Activated T-helper 17 cell treated with anti-CD3 and anti-CD28 coated beads, Interleukin-2, amount 50 U/mL, for 72 hours (primary cell): ENCODE measurements around the gene FAM110D. TPM values are rescaled to one million over a fixed set of nuclear protein-coding genes. Genes with fewer than 3 reads are reported as not detected.

ENCODE experiments used
- ATAC-seq: fragments of 150-1000 bp; cut with Tn5 transposase; replicated peaks from 2 replicates; pipeline ENCODE4 v1.10.0; 2021; ENCODE audit warnings: mild to moderate bottlenecking, moderate library complexity
- H3K27ac Mint-ChIP-seq: one replicate; pipeline ENCODE4 v1.8.0; 2022; ENCODE audit warnings: mixed read lengths
- H3K27me3 Mint-ChIP-seq: one replicate; pipeline ENCODE4 v1.8.0; 2022; ENCODE audit warnings: mixed read lengths
- H3K36me3 Mint-ChIP-seq: one replicate; pipeline ENCODE4 v1.8.0; 2022; ENCODE audit warnings: low read depth, mild to moderate bottlenecking, mixed read lengths
- H3K4me1 Mint-ChIP-seq: one replicate; pipeline ENCODE4 v1.8.0; 2022; ENCODE audit warnings: mixed read lengths
- H3K4me3 Mint-ChIP-seq: one replicate; pipeline ENCODE4 v1.8.0; 2022; ENCODE audit warnings: mild to moderate bottlenecking, mixed read lengths
- H3K9me3 Mint-ChIP-seq: one replicate; pipeline ENCODE4 v1.8.0; 2022; ENCODE audit warnings: mixed read lengths
- total RNA-seq, 2 donors: library from RNA; stranded (reverse); gene quantifications; one replicate each; pipeline ENCODE4 v1.2.3, GENCODE V29; 2022

Gene FAM110D
- total RNA-seq, 2 donors from 2014 or later, result not detected

DNA sequence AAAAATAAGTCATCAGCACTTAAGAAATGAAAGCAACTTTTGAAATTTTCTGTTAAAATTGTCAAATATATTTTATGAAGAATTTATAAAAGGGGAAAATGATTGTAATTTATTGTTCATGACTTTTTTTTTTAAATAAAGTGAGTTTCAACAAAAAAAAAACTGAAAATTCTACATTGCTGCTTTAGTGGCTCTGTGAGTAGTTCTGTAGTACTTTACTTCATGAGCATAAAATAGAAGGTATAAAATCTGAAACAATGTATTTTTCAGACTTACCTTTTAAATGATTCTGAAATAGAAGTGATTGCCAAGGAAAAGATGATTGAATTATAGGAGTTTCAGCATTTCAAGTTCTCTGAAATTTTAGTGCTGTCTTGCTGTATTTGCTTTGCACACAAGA lies 33.5 kb upstream of the FAM110D start:
- Mint-ChIP-seq H3K36me3 (peaks cover 14% of the 10 kb centered on the region), H3K27ac (peak overlapping the region; percentile 93), H3K4me1 (peaks cover 21% of the 10 kb centered on the region), H3K4me3 (peak overlapping the region; percentile 77), H3K9me3 (no peaks in the 10 kb centered on the region), H3K27me3 (no peaks in the 10 kb centered on the region)
- no peak for ATAC-seq

- H3K27ac Mint-ChIP-seq, result peak overlapping the region; percentile 93
- no peaks in the 10 kb centered on the region for H3K9me3 Mint-ChIP-seq
- H3K27me3 Mint-ChIP-seq, result no peaks in the 10 kb centered on the region
- peaks cover 13% of the 10 kb centered on the region for H3K36me3 Mint-ChIP-seq
- peak overlapping the region; percentile 77 for H3K4me3 Mint-ChIP-seq
- peaks cover 21% of the 10 kb centered on the region for H3K4me1 Mint-ChIP-seq
- no peak for ATAC-seq
These were observed 32.9 kb upstream of the FAM110D start for GRCh38 chr1:26125946-26126320.

DNA sequence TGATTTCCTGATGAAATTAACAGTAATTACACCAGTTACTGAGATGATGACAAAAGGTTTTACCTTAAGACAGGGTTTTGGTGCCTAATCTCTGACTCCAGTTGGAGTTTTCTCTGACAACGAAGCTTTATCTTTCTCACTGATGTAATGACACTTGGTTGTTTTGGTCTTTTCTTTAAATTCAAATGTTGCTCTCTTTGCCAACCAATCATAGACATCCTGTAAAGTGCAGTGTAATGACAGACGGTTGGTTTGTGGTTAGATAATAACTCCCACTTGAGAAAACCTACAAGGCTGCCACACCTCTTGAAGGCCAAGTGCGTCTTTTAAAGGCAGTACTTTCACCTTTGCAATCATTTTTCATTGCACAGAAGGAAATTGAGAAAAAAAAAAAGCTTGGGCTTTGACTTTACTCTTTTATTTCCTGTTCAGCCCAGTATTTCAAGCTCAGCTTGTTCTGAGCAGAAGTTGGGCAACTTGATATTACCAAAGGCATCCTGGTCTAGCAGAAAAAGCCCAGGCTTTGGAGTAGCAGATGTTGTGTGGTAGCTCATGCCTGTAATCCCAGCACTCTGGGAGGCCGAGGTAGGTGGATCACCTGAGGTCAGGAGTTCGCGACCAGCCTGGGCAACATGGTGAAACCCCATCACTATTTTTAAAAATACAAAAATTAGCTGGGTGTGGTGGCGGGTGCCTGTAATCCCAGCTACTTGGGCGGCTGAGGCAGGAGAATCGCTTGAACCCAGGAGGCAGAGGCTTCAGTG lies 32.4 kb upstream of the FAM110D start:
- Mint-ChIP-seq H3K4me3 (peak overlapping the region; percentile 77), H3K4me1 (peaks cover 21% of the 10 kb centered on the region), H3K9me3 (no peaks in the 10 kb centered on the region), H3K36me3 (peaks cover 12% of the 10 kb centered on the region), H3K27ac (peak overlapping the region; percentile 93), H3K27me3 (no peaks in the 10 kb centered on the region)
- ATAC-seq, result peak; percentile 84

- H3K36me3 Mint-ChIP-seq, result peaks cover 2% of the 10 kb centered on the region
- H3K27me3 Mint-ChIP-seq, result no peaks in the 10 kb centered on the region
- H3K9me3 Mint-ChIP-seq, result no peaks in the 10 kb centered on the region
- H3K4me1 Mint-ChIP-seq, result peaks cover 21% of the 10 kb centered on the region
- H3K4me3 Mint-ChIP-seq, result peak overlapping the region; percentile 77
- peak overlapping the region; percentile 93 for H3K27ac Mint-ChIP-seq
- peak; percentile 13 for ATAC-seq
These were observed 31.4 kb upstream of the FAM110D start for GRCh38 chr1:26127235-26128163.

DNA sequence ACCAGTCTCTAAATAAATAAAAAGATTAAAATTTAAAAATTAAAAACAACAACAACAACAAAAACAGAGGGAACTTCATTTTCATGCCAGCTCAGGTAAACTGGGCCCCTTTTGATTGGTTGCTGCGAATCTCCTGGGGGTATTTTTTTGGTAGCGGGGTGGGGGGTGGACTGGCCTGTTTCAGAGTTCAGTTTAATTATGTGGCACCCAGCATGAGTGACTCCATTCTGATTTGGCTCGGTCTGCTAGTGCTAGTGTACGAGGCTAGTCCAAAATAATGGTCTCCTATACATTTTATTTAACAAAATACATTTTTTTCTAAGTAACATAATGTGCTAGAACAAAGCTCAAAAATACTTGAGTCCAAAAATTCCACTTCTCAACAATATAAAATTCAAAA lies 29.1 kb upstream of the FAM110D start:
- no peaks in the 10 kb centered on the region for H3K36me3 Mint-ChIP-seq
- ATAC-seq, result no peak
- H3K9me3 Mint-ChIP-seq, result no peaks in the 10 kb centered on the region
- H3K4me1 Mint-ChIP-seq, result peaks cover 17% of the 10 kb centered on the region
- no peak overlapping the region for H3K4me3 Mint-ChIP-seq
- H3K27me3 Mint-ChIP-seq, result no peaks in the 10 kb centered on the region
- H3K27ac Mint-ChIP-seq, result no peak overlapping the region

GRCh38 chr1:26130695-26131094 lies 28.2 kb upstream of the FAM110D start:
- ATAC-seq, result no peak
- H3K27me3 Mint-ChIP-seq, result no peaks in the 10 kb centered on the region

DNA sequence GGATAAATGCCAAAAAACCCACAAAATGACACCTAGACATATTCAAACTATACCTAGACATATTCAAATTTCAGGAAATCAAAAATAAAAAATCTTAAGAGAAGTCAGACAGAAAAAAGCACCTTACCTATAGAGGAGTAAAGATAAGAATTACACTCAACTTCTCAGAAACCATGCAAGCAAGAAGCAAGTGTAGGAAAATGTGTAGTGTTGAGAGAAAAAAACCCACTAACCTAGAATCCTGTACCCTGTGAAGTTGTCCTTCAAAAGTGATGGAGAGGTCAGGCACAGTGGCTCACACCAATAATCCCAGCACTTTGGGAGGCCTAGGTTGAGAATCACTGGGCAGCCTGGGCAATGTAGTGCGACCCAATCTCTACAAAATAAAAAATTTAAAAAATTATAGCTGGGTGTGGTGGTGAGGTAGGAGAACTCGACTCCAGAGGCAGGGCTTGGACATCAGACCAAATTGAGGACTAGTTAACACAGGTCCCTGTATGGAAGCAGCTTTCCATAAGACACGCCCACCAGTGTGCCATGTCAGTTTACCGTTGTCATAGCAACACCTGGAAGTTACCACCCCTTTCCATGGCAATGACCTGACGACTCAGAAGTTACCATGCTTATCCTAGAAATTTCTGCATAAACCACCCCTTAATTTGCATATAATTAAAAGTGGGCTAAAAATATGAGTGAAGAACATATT lies 26.6 kb upstream of the FAM110D start:
- no peaks in the 10 kb centered on the region for H3K9me3 Mint-ChIP-seq
- ATAC-seq, result no peak
- H3K36me3 Mint-ChIP-seq, result no peaks in the 10 kb centered on the region
- no peak overlapping the region for H3K4me3 Mint-ChIP-seq
- H3K27me3 Mint-ChIP-seq, result no peaks in the 10 kb centered on the region
- peaks cover 8% of the 10 kb centered on the region for H3K4me1 Mint-ChIP-seq
- H3K27ac Mint-ChIP-seq, result no peak overlapping the region

More at GRCh38 chr1:26130695-26131094, 28.2 kb upstream of the FAM110D start:
- no peak overlapping the region for H3K27ac Mint-ChIP-seq
- H3K4me1 Mint-ChIP-seq, result peaks cover 16% of the 10 kb centered on the region
- no peak overlapping the region for H3K4me3 Mint-ChIP-seq
- H3K9me3 Mint-ChIP-seq, result no peaks in the 10 kb centered on the region
- no peaks in the 10 kb centered on the region for H3K36me3 Mint-ChIP-seq

GRCh38 chr1:26132834-26133167 lies 26.1 kb upstream of the FAM110D start:
- Mint-ChIP-seq H3K9me3 (no peaks in the 10 kb centered on the region), H3K27ac (no peak overlapping the region), H3K4me1 (peaks cover 3% of the 10 kb centered on the region), H3K4me3 (no peak overlapping the region), H3K27me3 (no peaks in the 10 kb centered on the region), H3K36me3 (no peaks in the 10 kb centered on the region)
- no peak for ATAC-seq

DNA sequence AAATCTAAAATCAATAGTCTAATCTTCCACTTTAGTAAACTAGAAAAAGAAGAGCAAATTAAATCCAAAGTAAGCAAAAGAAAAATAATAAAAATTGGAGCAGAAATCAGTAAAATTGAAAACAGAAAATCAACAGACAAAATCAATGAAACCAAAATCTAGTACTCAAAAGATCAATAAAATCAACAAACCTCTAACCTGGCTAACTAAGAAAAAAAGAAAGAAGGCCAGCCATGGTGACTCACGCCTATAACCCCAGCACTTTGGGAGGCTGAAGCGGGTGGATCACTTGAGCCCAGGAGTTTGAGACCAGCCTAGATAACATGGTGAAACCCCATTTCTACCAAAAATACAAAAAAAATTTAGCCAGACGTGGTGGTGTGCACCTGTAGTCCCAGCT lies 24.4 kb upstream of the FAM110D start:
- Mint-ChIP-seq H3K27ac (no peak overlapping the region), H3K36me3 (no peaks in the 10 kb centered on the region), H3K27me3 (no peaks in the 10 kb centered on the region), H3K4me3 (no peak overlapping the region), H3K4me1 (no peaks in the 10 kb centered on the region), H3K9me3 (no peaks in the 10 kb centered on the region)
- ATAC-seq, result no peak

DNA sequence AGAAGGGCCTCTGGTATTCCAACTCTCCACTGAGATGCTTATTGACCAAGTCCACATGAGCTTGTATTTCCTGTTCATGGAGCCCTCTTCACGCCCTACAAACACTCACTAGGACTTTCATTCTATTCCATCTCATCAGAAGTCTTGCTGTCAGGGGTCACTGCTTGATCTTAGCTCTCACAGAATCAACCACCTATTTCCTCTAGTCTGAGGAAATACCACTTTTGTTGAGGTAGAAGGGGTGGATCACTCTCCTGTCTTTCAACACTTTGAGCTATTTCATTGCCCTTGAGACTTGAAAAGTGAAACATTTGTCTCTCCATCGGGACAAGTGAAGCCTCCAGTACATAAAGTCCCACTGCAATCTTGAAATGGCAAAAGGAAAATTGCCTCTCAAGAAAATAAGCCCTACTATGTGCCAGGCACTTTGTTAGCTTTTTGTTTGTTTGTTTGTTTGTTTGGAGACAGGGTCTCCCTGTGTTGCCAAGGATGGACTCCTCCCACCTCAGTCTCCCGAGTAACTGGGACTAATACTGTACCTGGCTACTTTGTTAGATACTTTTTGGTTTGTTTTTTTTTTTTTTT lies 19.8 kb upstream of the FAM110D start:
- Mint-ChIP-seq H3K4me1 (no peaks in the 10 kb centered on the region), H3K27me3 (no peaks in the 10 kb centered on the region), H3K27ac (no peak overlapping the region), H3K36me3 (no peaks in the 10 kb centered on the region), H3K4me3 (no peak overlapping the region), H3K9me3 (no peaks in the 10 kb centered on the region)
- ATAC-seq, result no peak

DNA sequence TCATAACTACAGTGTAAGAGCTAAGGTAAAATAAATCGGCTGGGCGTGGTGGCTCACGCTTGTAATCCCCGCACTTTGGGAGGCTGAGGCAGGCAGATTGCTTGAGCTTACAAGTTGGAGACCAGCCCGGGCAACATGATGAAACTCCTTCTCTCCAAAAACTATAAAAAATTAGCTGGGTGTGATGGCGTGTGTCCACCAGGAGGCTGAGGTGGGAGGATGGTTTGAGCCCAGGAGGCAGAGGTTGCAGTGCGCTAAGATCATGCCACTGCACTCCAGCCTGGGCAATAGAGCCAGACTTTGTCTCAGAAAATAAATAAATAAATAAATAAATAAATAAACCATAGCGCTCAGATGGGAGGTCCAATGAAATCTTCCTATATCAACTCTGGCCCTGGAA lies 16.7 kb upstream of the FAM110D start:
- Mint-ChIP-seq H3K4me1 (no peaks in the 10 kb centered on the region), H3K27me3 (no peaks in the 10 kb centered on the region), H3K4me3 (no peak overlapping the region), H3K9me3 (no peaks in the 10 kb centered on the region), H3K36me3 (no peaks in the 10 kb centered on the region), H3K27ac (no peak overlapping the region)
- ATAC-seq, result no peak

- no peaks in the 10 kb centered on the region for H3K9me3 Mint-ChIP-seq
These were observed 13.6 kb upstream of the FAM110D start for GRCh38 chr1:26145041-26145959.

DNA sequence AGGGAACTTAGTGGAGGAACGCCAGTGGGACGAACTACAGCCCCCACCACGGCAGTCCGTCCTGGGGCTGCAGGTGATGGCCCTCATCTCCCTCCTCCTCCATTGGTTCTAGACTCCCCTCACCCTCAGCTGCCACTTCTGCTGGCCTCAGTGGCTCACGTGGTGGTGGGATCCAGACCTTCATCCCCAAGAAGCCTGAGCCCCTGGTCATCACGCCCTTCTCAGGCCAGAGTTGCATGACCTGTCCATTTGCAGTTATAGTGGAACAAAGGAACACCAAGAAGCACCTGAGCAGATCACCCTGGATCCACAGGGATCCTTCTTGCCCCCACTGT lies 13.0 kb upstream of the FAM110D start:
- no peaks in the 10 kb centered on the region for H3K36me3 Mint-ChIP-seq
- ATAC-seq, result no peak
- H3K4me1 Mint-ChIP-seq, result no peaks in the 10 kb centered on the region
- H3K27me3 Mint-ChIP-seq, result peaks cover 3% of the 10 kb centered on the region
- H3K4me3 Mint-ChIP-seq, result no peak overlapping the region
- H3K27ac Mint-ChIP-seq, result no peak overlapping the region
- H3K9me3 Mint-ChIP-seq, result no peaks in the 10 kb centered on the region

More at GRCh38 chr1:26145041-26145959, 13.6 kb upstream of the FAM110D start:
- Mint-ChIP-seq H3K27ac (no peak overlapping the region), H3K4me1 (no peaks in the 10 kb centered on the region), H3K4me3 (no peak overlapping the region), H3K27me3 (peaks cover 3% of the 10 kb centered on the region), H3K36me3 (no peaks in the 10 kb centered on the region)
- peak; percentile 96 for ATAC-seq
